ENCODE data around the gene HOXC12. TPM values are rescaled to one million over a fixed set of nuclear protein-coding genes. Genes with fewer than 3 reads are reported as not detected.

The HOXC12 gene
- total RNA-seq, 1 donor from 2014 or later: not detected

DNA sequence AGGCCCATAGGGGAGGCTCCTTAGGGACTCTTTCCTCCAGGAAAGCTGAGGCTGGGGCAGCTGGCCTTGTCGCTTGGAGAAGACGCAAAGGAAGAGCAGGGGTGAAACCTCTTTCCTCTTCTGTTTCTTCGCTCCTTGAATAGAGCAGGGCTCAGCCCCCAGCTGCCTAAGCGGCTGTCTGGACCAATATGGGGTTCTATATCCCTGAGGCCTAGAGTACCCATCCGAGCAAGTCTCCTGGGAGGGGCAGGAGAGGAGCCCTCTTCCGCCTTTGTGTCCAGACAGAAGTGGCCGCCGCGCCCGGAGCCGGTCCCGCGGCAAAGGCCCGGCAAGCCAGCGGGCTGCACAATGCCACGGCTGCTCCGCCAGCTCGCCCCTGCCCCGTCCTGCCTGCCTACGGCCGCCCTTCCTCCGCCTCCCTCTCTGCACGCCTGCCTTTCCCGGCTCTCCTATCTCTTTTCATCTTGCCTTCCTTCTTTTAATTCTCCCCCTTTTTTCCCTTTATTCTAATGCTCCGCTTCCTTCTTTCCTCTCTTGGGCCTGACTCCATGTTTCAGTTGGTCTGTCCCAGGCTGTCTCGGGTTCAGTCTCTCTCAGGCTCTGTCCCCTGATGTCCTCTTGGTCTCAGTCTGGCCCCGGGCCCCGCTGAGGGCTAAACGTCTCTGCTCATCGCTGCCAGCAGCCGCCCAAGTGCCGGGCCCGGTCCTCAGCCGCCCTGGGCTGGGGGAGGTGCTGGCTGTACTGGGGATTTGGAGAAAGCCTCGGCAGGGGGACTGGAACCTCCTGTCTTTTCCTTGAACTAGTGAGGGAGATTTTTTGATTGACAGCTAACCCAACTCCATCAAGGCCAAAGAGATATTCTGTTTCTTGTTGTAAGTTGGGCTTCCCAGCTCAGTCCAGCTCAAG is 42.8 kb downstream of the HOXC12 start:
- Histone ChIP-seq H3K4me3 (no peak overlapping the region), H3K27ac (replicated peaks) (no peak overlapping the region), H3K36me3 (no peaks in the 10 kb centered on the region), H3K27me3 (ENCODE audit: low read depth) (peaks cover 100% of the 10 kb centered on the region), H3K9me3 (replicated peaks) (no peaks in the 10 kb centered on the region), H3K4me1 (peaks cover 38% of the 10 kb centered on the region)
- DNase-seq: no peak
- intact Hi-C loops (cut with micrococcal nuclease): no loop called here
- TF ChIP-seq, protein P1, sequence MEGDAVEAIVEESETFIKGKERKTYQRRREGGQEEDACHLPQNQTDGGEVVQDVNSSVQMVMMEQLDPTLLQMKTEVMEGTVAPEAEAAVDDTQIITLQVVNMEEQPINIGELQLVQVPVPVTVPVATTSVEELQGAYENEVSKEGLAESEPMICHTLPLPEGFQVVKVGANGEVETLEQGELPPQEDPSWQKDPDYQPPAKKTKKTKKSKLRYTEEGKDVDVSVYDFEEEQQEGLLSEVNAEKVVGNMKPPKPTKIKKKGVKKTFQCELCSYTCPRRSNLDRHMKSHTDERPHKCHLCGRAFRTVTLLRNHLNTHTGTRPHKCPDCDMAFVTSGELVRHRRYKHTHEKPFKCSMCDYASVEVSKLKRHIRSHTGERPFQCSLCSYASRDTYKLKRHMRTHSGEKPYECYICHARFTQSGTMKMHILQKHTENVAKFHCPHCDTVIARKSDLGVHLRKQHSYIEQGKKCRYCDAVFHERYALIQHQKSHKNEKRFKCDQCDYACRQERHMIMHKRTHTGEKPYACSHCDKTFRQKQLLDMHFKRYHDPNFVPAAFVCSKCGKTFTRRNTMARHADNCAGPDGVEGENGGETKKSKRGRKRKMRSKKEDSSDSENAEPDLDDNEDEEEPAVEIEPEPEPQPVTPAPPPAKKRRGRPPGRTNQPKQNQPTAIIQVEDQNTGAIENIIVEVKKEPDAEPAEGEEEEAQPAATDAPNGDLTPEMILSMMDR (IDR thresholded peaks at IDR 0.05; ENCODE audit: borderline replicate concordance): no peak

DNA sequence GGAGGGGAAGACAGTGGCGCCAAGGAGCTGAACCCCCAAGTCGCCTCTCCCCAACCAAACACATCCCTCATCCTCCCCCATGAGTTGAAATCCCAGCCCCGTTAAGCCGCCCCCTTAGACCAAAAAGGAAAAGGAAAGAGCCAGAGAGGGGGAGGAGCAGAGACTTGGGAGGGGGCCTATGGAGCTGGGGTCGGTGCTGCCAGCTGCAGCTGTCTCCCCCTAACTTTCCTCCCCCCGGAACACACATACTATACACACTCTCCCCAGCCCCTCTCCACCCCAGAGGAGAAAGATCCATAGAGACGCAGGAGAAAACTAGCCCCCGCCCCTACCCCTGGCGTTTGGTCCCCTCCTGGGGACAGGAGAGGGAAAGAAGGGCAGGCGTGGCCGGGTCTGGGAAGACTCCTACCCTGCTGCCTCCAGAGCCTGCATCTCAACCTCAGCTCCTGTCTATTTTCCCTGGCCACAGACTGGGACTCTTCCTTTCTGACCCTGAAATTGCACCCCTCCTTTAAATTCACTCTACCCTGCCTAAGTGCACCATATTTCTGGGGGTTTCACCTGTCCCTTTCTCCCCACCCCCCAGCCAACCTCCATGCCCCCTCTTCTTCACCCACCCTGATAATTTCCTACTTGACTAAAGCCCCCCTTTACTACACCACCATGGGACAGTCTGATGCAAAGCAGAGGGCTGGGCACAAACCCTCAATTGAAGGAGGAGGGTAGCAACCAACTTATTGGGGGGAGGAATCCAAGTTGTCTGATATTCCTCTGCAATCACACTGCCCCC is 43.6 kb downstream of the HOXC12 start:
- intact Hi-C loops (cut with micrococcal nuclease): no loop called here
- DNase-seq: no peak
- Histone ChIP-seq H3K27ac (replicated peaks) (no peak overlapping the region), H3K27me3 (ENCODE audit: low read depth) (peaks cover 100% of the 10 kb centered on the region), H3K4me1 (peaks cover 38% of the 10 kb centered on the region), H3K36me3 (no peaks in the 10 kb centered on the region), H3K9me3 (replicated peaks) (no peaks in the 10 kb centered on the region), H3K4me3 (no peak overlapping the region)
- TF ChIP-seq, protein P1 (IDR thresholded peaks at IDR 0.05; ENCODE audit: borderline replicate concordance): no peak

DNA sequence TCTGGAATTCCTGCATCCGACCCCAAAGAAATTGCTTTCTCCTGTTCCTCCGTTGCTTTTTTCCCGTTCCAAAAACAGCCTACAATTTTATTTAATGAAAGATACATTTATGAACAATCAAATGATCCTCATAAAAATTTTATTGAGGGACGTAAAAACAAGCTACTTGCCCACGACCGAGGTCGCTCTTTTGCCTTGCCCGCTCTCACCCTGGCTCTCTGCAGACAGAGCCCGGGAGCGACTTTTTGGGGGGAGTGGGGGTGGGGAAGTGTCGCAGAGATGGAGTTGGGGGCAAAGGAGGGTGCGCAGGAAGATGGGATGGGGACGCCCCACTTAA is 44.2 kb downstream of the HOXC12 start:
- H3K4me3 ChIP-seq: no peak overlapping the region
- no peak overlapping the region for H3K27ac ChIP-seq (replicated peaks)
- TF ChIP-seq, protein P1 (IDR thresholded peaks at IDR 0.05; ENCODE audit: borderline replicate concordance): no peak
- intact Hi-C loops (cut with micrococcal nuclease): no loop called here
- H3K27me3 ChIP-seq (ENCODE audit: low read depth): peaks cover 100% of the 10 kb centered on the region
- no peaks in the 10 kb centered on the region for H3K36me3 ChIP-seq
- no peak for DNase-seq
- peaks cover 38% of the 10 kb centered on the region for H3K4me1 ChIP-seq
- H3K9me3 ChIP-seq (replicated peaks): no peaks in the 10 kb centered on the region

DNA sequence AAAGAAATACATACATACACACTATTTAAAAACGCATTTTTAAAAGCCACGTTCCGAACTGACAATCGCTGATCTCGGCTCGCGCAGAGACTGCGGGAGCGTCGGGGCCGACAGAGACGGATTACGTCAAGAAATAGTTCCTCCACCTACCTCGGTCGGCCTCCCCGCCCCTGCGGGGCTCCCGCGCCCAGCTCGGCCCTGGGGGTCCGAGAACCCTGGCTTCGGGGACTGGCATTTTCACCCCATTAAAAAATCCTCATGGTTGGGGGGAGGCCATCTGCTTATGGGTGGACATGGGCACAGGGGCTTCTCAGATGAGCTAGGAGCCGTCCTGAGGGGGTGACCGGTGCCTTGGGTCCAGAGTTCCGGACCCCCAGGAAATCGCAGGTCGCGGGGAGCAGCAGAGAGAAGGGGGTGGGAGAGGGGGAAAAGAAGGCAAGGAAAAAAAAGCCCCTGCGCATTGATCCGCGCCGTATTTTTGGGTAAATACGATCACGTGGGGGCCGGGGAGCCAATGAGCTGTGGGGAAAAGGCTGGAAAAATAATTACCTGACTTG is 44.9 kb downstream of the HOXC12 start:
- intact Hi-C loops (cut with micrococcal nuclease): no loop called here
- TF ChIP-seq, protein P1 (IDR thresholded peaks at IDR 0.05; ENCODE audit: borderline replicate concordance): no peak
- Histone ChIP-seq H3K27ac (replicated peaks) (no peak overlapping the region), H3K4me3 (peak overlapping the region; percentile 52), H3K4me1 (peaks cover 32% of the 10 kb centered on the region), H3K9me3 (replicated peaks) (no peaks in the 10 kb centered on the region), H3K36me3 (no peaks in the 10 kb centered on the region), H3K27me3 (ENCODE audit: low read depth) (peaks cover 100% of the 10 kb centered on the region)
- DNase-seq: no peak

Data from left ventricle myocardium inferior (tissue), 1 donor.